HG03108 (cell line): ENCODE results near the gene CHRNA4.

ENCODE experiments used
- ATAC-seq: cut with Tn5 transposase; IDR thresholded peaks from one replicate; pipeline ENCODE4 v1.9.1; 2021; ENCODE audit warnings: moderate library complexity; ENCODE audit not compliant: unreplicated experiment

The CHRNA4 gene

DNA sequence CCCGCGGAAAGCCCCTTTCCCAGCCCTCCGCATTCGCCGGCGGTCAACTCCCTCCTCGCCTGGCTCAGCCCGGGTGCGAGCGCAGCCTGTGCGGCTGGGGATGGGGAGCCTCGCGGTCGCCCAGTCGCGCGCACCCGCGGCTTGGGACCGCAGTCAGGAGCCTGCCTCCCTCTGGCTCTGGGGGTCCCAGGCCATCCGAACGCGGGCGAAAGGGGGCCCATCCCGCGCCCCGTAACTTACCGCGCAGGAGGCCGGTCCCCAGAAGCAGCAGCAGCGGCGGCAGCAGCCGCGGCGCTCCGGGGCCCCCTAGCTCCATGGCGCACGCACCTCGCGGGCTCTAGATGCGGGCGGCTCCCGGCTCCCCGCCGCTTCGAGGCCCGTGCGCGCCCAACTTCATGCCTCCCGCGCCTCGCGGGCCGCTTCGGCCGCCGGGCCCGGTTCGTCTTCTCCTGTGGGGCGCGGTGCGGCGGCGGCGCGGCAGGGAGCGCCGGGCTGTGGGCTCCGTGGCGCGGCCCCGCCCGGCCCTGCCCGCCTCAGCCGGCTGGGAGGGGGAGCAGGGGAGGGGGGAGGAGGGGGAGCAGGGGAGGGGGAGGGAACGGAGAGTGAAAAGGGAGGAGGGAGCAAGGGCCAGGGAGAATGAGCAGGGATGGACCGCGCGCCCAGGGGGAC is at the start of gene CHRNA4:
Gene CHRNA4 (minus strand): TSS at position 500 of the 669 bp plus-strand sequence. CDS start 184 bp downstream, at position 316.
- ATAC-seq: no peak

DNA sequence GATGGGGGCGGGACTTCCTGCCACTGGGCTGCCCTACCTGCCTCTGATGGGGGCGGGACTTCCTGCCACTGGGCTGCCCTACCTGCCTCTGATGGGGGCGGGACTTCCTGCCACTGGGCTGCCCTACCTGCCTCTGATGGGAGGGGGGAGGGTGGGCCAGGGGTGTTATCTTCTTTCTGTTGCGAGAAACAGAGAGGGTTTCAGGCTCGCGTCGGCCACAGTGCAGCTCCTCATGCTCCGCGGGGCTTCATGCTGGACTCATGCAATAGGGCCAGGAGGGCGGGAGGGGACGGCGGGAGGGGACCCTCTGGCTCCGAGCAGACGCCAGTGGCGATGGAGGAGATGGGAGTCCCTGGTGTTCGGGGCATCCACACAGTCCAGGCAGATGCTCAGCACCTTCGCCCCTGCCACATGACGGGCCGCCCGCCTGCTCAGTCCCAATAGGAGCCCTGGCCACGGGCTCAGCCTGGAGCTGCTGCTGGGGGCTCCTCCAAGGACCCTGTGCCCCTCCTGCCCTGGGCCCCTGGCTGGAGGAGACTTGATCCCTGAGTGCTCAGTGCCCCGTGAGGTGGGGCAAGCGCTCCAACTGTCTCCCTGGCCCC is 48.8 kb upstream of the CHRNA4 start:
- ATAC-seq: no peak

DNA sequence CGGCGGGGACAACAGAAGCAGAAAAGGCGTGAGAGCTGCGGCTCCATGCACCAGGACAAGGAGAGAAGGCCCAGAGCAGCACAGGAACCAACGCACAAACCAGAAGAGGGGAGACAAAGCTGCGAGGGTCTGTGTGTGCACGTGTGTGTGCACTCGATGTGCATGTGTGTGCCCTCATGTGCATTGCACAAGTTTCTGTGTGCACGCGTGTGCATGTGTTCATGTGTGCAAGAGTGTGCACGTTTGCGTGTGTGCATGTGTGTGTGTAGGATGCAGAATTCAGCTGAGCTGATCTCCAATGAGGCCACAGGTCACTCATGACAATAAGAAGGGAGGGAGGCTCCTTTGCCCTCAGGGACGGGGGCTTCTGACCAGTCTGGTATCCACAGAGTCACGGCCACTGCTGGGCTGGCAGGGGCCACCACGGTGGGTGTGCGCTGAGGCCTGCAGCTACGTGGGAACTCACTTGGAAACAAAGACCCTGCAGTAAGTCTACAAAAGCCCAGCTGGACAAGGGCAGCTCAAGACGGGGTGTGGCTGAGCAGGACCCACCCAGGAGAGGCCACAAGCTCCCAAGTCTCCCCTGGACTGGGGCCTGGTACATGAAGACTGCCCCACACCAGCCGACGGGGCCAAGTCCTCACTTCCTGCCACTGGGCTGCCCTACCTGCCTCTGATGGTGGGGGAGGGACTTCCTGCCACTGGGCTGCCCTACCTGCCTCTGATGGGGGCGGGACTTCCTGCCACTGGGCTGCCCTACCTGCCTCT is 48.1 kb upstream of the CHRNA4 start:
- no peak for ATAC-seq

GRCh38 chr20:63408684-63409046 is 47.5 kb upstream of the CHRNA4 start:
- ATAC-seq: no peak

DNA sequence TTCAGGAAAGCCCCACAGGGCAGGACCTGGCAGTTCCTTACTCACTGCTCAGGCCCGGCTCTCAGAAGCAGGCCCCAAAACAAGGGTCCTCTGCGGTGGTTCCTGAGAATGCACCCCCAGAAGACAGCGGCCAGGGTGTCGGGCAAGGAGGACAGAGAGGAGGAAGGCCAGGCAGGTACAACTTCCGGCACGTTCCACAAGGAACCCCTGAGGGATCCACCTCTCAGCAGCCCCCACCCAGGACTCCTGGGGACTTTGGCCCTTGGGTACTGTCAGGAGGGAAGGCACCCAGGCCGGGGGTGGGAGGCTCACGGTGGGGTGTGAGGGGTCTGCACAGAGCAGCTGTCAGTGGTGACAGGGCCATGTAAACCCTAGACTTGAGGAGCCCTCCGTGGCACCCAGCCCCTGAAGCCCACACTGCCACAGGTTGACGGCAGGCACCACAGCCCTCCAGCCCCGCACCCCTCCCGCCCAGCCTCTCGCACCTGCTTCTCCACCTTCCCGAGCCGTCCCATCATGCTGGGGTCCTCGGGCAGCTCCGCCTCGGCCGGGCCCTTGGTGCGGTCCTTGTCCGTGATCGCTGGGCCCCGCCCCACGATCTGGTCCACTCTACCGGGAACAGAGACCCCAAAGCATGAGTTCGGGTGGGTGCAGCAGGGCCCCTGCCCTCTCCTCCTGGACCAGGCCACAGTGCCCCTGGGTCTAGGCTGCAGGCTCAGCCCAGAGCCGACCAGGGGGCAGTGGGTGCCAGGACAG is 47.0 kb upstream of the CHRNA4 start:
- no peak for ATAC-seq

DNA sequence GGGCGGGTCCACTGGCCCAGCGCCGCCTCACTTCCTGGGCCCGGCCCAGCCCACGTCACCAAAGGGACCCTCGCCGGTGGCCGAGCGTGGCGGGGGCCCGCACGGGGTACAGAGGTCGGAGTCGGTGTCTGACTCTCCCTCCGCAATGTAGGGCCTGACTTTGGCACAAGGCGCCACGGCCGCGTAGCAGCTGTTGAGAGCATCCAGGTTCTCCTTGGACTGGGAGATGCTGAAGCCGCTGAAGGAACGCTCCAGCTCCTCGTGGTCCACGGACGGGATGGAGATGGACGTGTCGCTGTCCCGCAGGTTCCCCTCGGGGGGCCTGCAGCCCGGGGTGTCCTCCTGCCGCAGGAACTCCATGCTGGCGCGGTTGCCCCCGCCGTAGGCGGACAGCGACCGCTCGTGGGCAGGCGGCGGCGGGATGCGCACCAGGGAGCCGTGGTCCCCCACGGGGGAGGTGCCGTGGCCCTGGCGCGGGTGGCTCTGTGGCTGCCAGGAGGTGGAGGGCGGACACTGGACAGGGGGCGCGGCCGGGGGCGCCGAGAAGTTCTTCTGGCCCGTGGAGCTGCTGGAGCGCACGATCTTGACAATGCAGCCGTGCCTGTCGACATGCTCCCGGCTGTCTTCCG is 45.6 kb upstream of the CHRNA4 start:
- no peak for ATAC-seq

DNA sequence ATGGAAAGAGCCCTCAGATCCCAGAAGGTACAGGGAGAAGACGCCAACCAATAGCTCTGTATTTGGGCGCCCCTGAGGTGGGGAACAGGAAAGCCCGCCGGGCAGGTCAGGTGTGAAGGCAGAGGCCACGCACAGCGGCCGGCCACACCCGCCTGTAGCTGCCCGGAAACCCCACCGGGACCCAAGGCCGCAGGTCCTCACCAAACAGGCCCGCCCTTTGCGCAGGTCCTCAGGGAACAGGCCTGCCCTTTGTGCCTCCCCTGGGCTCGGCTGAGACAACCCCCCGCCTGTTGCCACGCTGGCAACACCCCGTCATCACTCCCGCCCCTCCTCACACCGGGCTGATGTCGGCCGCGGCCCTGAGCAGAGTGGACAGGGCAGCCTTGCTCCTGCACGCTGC is 44.9 kb upstream of the CHRNA4 start:
- ATAC-seq: no peak

DNA sequence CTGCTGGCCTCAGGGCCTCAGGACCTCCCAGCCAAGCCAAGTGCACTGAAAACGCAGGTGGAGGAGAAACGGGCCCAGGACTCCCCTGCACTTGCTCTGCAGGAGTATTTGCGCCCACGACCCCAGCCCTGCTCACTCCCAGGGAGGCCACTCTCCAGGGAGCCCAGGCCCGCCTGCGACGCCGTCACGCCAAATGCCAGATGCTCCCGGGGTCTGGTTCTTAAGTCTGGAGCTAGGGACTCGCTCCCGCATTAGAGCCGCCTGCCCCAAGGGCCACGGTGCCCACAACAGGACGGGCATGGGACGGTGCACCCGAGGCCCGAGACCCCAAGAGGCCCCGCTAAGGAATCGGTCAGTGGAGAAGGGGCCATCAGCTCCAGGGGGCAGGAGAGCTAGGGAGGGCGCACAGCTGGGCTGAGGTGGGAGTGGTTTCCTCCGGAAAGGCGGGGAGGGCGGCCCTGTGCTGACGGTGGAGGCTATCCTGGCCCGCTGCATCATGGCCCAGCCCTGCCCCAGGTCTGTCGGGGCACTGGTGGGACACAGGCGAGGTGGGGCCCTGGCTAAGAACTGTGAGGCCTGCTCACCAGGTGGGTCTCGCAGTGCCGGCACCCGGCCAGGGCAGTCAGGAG is 44.1 kb upstream of the CHRNA4 start:
- no peak for ATAC-seq

- ATAC-seq: no peak
These were observed 43.3 kb upstream of the CHRNA4 start for GRCh38 chr20:63404129-63405085.

DNA sequence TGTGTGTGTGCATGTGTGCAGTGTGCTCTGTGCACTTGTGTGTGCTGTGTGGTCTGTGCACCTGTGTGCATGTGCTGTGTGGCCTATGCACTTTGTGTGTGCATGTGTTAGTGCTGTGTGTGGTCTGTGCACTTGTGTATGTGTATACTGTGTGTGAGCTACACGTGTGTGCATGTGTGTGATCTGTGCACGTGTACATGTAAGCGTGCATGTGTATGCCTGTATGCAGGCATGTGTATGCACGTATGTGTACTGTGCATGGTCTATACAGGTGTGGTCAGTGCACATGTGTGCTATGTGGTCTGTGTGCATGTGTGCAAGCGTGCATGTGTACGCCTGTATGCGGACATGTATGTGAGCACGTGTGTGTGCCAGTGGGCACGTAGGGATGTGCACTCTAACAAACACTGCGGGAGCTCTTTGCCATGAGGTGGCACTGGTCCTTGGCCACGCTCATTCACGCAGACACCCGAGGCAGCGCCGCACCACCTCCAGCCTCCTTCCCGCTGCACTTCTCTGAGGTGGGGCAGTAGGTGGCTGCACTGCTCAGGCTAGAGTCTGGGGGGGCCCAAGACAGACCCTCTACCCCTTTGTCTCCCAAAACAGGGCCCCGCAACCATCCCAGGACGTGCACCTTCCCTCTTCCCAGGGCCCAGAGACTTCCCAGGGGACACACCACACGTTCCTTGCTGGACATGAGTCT is 42.4 kb upstream of the CHRNA4 start:
- ATAC-seq: no peak

DNA sequence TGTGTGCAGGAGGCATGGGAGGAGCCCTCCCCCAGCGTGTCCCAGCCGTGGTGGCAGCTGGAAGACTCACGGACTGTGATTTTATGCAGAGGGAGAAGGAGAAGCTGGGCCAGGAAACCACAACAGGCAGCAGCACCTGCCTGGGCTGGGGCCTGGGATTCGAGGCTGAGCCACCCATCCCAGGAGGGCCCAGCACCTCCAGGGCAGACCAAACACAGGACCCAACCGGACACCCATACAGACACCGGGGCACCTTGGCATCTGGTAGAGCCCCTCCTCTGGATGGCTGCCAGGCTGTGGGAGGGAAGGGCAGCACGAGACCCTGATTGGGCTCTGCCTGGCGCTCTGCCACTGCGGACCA is 41.7 kb upstream of the CHRNA4 start:
- ATAC-seq: no peak

DNA sequence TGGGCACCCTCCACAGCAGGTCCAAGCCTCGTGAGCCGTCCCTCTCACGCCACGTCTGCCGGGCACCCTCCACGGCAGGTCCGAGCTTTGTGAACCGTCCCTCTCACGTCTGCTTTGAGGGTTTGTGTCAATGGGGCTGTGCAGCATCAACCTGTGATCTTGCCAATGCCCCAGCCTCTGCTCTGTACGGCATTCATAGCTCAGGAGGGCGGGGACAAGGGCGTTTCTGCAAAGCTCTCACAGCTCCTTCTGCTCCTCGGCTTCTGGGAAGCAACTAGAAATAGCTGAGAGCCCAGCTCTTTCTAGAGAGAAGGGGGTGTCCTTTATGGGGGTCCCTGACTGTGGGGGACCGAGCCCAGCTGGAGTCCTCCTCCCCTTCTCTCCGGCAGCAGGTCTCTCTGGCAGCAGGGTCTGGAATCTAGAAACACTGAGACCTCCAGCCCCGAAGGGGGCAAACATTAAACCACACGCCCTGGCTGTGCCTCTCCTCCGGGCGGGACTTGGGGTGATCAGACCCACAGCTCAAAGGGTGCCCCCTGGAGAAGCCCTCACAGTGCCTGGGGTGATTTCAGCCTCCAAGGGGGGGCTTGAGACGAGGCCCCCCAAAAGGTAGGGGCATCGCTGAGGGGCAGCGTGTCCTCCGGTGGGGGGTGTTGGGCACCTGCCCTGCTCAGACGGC is 41.2 kb upstream of the CHRNA4 start:
- no peak for ATAC-seq

GRCh38 chr20:63401384-63402110 is 40.4 kb upstream of the CHRNA4 start:
- ATAC-seq: no peak

GRCh38 chr20:63400486-63401210 is 39.5 kb upstream of the CHRNA4 start:
- no peak for ATAC-seq

DNA sequence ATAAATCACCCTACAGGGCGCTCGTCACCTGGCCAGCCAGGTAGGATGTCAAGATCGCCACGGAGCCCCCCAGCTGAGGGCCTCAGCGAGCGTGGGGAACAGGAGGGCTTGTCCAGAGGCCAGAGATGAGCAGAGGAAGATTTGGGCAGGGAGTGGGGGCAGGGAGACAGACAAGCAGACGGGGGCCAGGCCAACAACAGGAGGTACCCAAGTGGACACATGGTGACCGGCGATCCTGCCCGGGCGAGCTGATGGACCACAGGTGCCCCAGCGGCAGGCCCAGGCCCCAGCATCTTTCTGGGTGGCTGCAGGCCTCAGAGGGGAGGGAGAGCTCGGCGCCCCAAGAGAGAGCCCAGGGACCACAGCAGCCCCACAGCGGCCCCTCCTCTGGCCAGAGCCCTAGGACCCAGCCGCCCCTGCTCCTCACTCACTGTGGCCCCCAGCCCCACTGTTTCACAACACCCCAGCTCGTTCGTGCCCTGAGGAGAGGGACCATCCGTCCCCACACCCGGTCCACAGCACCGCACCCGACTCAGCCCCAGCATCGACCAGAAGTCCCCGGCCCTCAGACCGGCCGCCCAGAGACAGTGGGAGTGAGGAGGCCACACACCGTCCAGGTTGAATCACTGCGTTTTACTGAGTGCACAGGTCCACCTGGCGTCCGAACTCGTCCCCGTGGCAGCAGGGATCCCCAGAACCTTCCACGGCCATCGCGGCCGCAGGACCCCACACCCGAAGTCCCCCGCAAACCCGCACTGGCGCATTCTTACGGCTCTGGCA is 38.6 kb upstream of the CHRNA4 start:
- ATAC-seq: no peak
